ENCODE measurements around the gene RET. TPM values are rescaled to one million over a fixed set of nuclear protein-coding genes. Genes with fewer than 3 reads are reported as not detected.
A peak's percentile ranks its signal among the peaks of the same experiment; 100 is the strongest.

RET gene
- total and polyA plus RNA-seq, 2 of the 13 experiments (the other 11 are each of a cell fraction or from before 2014, with no cell fraction given): 0.02 TPM; not detected in 1

DNA sequence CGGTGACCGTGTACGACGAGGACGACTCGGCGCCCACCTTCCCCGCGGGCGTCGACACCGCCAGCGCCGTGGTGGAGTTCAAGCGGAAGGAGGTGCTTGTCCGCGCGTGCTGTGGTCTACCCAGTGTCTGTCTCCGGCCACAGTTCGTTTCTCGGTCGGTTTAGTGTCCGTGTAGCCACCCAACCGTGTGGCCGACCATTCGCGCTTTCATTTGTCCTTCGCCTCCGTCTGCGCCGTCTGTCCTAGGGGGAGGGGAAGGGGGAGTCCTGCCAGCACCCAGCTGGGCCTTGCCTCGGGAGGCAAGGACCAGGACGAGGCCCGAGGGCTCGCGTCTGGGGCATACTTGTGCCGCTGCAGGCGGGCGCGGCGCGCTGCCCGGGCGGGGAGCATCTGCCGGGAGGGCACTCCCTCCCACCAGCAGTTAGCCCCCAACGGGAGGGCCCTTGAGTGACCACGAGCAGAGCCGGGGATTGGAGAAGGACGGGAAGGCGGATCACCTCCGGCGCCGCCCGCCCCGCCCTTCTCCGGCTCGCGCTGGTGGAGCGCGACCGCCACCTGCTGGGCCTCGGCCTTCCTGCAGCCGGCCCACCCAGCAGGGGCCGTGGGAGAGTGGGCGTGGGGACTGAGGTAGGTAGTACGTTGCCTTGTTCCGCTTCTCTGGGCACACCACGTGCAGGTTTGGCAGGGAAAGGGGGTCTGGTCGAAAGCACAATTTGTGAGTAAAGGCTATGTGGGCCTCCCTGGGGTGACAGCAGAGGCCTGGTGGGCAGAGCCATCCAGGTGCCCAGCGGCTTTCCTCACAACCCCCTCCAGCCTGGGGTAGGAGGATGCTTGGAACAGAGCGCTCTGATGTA lies 28.5 kb downstream of the RET start (continued):
- TF ChIP-seq, protein P1, sequence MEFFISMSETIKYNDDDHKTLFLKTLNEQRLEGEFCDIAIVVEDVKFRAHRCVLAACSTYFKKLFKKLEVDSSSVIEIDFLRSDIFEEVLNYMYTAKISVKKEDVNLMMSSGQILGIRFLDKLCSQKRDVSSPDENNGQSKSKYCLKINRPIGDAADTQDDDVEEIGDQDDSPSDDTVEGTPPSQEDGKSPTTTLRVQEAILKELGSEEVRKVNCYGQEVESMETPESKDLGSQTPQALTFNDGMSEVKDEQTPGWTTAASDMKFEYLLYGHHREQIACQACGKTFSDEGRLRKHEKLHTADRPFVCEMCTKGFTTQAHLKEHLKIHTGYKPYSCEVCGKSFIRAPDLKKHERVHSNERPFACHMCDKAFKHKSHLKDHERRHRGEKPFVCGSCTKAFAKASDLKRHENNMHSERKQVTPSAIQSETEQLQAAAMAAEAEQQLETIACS (CRISPR knock-in tag; IDR thresholded peaks at IDR 0.05): no peak
- TF ChIP-seq KDM2A (CRISPR knock-in tag; IDR thresholded peaks at IDR 0.05; ENCODE audit: borderline replicate concordance, low read depth) (peak; percentile 85; the same call in 1 of the 2 replicates), GABPB1 (CRISPR knock-in tag; IDR thresholded peaks at IDR 0.05) (peak; percentile 77), ZBTB39 (CRISPR knock-in tag; IDR thresholded peaks at IDR 0.05) (no peak), ZNF337 (CRISPR knock-in tag; IDR thresholded peaks at IDR 0.05; ENCODE audit: borderline replicate concordance, low read depth) (no peak), ZNF776 (CRISPR knock-in tag; IDR thresholded peaks at IDR 0.05) (no peak), STAG1 (CRISPR knock-in tag; IDR thresholded peaks at IDR 0.05) (peak; percentile 96), RELA (CRISPR knock-in tag; IDR thresholded peaks at IDR 0.05) (0 out of 2 replicates have a peak, but pooled peaks have one; percentile 20), ZNF280B (CRISPR knock-in tag; IDR thresholded peaks at IDR 0.05; ENCODE audit: borderline replicate concordance) (peak; percentile 69; the same call in 1 of the 2 replicates), THAP11 (CRISPR knock-in tag; IDR thresholded peaks at IDR 0.05) (0 out of 2 replicates have a peak, but pooled peaks have one; percentile 36), PRPF4 (IDR thresholded peaks at IDR 0.05; ENCODE audit: low read depth, low read length, poor library complexity, severe bottlenecking) (no peak), GPN1 (CRISPR knock-in tag; IDR thresholded peaks at IDR 0.05; ENCODE audit: borderline replicate concordance) (no peak), ETV5 (CRISPR knock-in tag; IDR thresholded peaks at IDR 0.05; ENCODE audit: borderline replicate concordance) (0 out of 2 replicates have a peak, but pooled peaks have one; percentile 52), ZNF446 (CRISPR knock-in tag; IDR thresholded peaks at IDR 0.05) (no peak), ZNF224 (CRISPR knock-in tag; IDR thresholded peaks at IDR 0.05) (no peak), POLR2AphosphoS5 (IDR thresholded peaks at IDR 0.05; ENCODE audit: low read depth, low read length) (no peak)
- TF ChIP-seq, protein P2, sequence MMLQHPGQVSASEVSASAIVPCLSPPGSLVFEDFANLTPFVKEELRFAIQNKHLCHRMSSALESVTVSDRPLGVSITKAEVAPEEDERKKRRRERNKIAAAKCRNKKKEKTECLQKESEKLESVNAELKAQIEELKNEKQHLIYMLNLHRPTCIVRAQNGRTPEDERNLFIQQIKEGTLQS (CRISPR knock-in tag; IDR thresholded peaks at IDR 0.05): no peak
- TF ChIP-seq, protein P3, sequence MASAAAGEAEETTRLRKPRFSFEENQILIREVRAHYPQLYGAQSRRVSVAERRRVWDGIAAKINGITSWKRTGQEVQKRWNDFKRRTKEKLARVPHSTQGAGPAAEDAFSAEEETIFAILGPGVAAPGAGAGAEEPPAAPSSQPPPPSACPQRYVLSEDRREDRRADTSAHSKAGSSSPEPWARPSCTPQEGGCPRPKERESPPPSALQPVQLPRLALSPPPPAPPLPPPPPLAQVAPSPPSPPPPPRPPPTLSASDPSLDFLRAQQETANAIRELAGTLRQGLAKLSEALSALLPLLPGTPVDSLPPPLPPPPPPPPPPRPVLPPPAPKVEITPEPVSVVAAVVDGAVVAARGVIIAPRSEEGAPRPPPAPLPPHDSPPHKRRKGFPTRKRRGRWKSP (CRISPR knock-in tag; IDR thresholded peaks at IDR 0.05): no peak
- TF ChIP-seq, protein P4, sequence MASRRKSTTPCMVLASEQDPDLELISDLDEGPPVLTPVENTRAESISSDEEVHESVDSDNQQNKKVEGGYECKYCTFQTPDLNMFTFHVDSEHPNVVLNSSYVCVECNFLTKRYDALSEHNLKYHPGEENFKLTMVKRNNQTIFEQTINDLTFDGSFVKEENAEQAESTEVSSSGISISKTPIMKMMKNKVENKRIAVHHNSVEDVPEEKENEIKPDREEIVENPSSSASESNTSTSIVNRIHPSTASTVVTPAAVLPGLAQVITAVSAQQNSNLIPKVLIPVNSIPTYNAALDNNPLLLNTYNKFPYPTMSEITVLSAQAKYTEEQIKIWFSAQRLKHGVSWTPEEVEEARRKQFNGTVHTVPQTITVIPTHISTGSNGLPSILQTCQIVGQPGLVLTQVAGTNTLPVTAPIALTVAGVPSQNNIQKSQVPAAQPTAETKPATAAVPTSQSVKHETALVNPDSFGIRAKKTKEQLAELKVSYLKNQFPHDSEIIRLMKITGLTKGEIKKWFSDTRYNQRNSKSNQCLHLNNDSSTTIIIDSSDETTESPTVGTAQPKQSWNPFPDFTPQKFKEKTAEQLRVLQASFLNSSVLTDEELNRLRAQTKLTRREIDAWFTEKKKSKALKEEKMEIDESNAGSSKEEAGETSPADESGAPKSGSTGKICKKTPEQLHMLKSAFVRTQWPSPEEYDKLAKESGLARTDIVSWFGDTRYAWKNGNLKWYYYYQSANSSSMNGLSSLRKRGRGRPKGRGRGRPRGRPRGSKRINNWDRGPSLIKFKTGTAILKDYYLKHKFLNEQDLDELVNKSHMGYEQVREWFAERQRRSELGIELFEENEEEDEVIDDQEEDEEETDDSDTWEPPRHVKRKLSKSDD (CRISPR knock-in tag; IDR thresholded peaks at IDR 0.05; ENCODE audit: low read depth): no peak

All from HepG2 (cell line).